MCF 10A (cell line): Measurements from ENCODE around the gene DUOXA2. TPM values are rescaled to one million over a fixed set of nuclear protein-coding genes. Genes with fewer than 3 reads are reported as not detected.

ENCODE experiments used
- BruUV-seq: library from RNA; stranded (reverse); fragments of 400-500 nt; replicated peaks from 2 replicates; lab custom pipeline; 2021; lab: Mats Ljungman, UMichigan
- CTCF ChIA-PET: fragments of 300-600 bp; sonication (Branson Sonifier 250); formaldehyde crosslinking; extraction: SDS; loops from one replicate; lab custom pipeline; 2021; ENCODE audit warnings: antibody characterized with exemption, inconsistent platforms; lab: Yijun Ruan, JAX
- POLR2A ChIA-PET: fragments of 300-600, 350-650 bp; sonication (Branson Sonifier 250); formaldehyde crosslinking; extraction: SDS; loops from one replicate; lab custom pipeline; 2020; ENCODE audit warnings: antibody characterized with exemption, inconsistent platforms; lab: Yijun Ruan, JAX
- DNase-seq: peaks from one replicate; pipeline ENCODE4 v3.0.0-alpha.2; 2018; ENCODE audit not compliant: unreplicated experiment
- H3K27ac Mint-ChIP-seq: one replicate; pipeline ENCODE4 v1.8.0; 2022; ENCODE audit warnings: mild to moderate bottlenecking, low read depth, mixed read lengths; ENCODE audit not compliant: unreplicated experiment
- H3K27me3 Mint-ChIP-seq: one replicate; pipeline ENCODE4 v1.8.0; 2022; ENCODE audit warnings: mixed read lengths; ENCODE audit not compliant: insufficient read depth, unreplicated experiment
- H3K36me3 Mint-ChIP-seq: one replicate; pipeline ENCODE4 v1.8.0; 2022; ENCODE audit warnings: mild to moderate bottlenecking, moderate library complexity, mixed read lengths; ENCODE audit not compliant: insufficient read depth, unreplicated experiment
- H3K4me1 Mint-ChIP-seq: one replicate; pipeline ENCODE4 v1.8.0; 2022; ENCODE audit warnings: mixed read lengths; ENCODE audit not compliant: insufficient read depth, unreplicated experiment
- H3K4me3 Mint-ChIP-seq: one replicate; pipeline ENCODE4 v1.8.0; 2022; ENCODE audit warnings: mild to moderate bottlenecking, moderate library complexity, mixed read lengths; ENCODE audit not compliant: unreplicated experiment
- H3K9me3 Mint-ChIP-seq: one replicate; pipeline ENCODE4 v1.8.0; 2022; ENCODE audit warnings: mixed read lengths; ENCODE audit not compliant: unreplicated experiment
- intact Hi-C: fragments of 100-400 bp; cut with micrococcal nuclease; formaldehyde crosslinking; loops from 2 replicates; pipeline ENCODE4 v1.14.1; 2022
- total RNA-seq: library from RNA; stranded (reverse); gene quantifications from 2 replicates; pipeline ENCODE4 v1.2.3, GENCODE V29; 2022
- TF ChIP-seq, protein P1 (sequence below): fragments of 200-600 bp; IDR thresholded peaks from one replicate; pipeline ENCODE4 v1.8.0; 2022; ENCODE audit warnings: antibody characterized with exemption, mild to moderate bottlenecking; ENCODE audit not compliant: unreplicated experiment

DUOXA2 gene
- total RNA-seq, 1 experiment from 2014 or later = not detected

GRCh38 chr15:45114751-45115085 lies 592 bp downstream of the DUOXA2 start:
- intact Hi-C loops = loop anchor here (5.0 kb wide), 1 partner anchor 147 kb away; no protein-coding TSS in a partner anchor
- H3K27ac Mint-ChIP-seq = no peak overlapping the region
- no peaks in the 10 kb centered on the region for H3K36me3 Mint-ChIP-seq
- TF ChIP-seq, protein P1, sequence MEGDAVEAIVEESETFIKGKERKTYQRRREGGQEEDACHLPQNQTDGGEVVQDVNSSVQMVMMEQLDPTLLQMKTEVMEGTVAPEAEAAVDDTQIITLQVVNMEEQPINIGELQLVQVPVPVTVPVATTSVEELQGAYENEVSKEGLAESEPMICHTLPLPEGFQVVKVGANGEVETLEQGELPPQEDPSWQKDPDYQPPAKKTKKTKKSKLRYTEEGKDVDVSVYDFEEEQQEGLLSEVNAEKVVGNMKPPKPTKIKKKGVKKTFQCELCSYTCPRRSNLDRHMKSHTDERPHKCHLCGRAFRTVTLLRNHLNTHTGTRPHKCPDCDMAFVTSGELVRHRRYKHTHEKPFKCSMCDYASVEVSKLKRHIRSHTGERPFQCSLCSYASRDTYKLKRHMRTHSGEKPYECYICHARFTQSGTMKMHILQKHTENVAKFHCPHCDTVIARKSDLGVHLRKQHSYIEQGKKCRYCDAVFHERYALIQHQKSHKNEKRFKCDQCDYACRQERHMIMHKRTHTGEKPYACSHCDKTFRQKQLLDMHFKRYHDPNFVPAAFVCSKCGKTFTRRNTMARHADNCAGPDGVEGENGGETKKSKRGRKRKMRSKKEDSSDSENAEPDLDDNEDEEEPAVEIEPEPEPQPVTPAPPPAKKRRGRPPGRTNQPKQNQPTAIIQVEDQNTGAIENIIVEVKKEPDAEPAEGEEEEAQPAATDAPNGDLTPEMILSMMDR = no peak
- POLR2A ChIA-PET = no interaction called here
- H3K4me1 Mint-ChIP-seq = peaks cover 6% of the 10 kb centered on the region
- CTCF ChIA-PET = interaction anchor here (1.2 kb wide), 1 partner anchor 12 kb away, joined by 5 read pairs; no protein-coding TSS in a partner anchor
- H3K9me3 Mint-ChIP-seq = no peaks in the 10 kb centered on the region
- H3K27me3 Mint-ChIP-seq = peaks cover 43% of the 10 kb centered on the region
- no peak overlapping the region for H3K4me3 Mint-ChIP-seq
- no TSS peak for BruUV-seq
- DNase-seq = no peak

- ChIA-PET POLR2A (no interaction called here), CTCF (interaction anchor here (1.1 to 1.2 kb wide), 2 partner anchors 9 to 11 kb away, joined by 4 to 5 read pairs; no protein-coding TSS in a partner anchor)
- no TSS peak for BruUV-seq
- Mint-ChIP-seq H3K9me3 (no peaks in the 10 kb centered on the region), H3K4me3 (no peak overlapping the region), H3K27ac (no peak overlapping the region), H3K4me1 (peaks cover 6% of the 10 kb centered on the region), H3K36me3 (no peaks in the 10 kb centered on the region), H3K27me3 (peaks cover 43% of the 10 kb centered on the region)
- DNase-seq = no peak
- intact Hi-C loops = loop anchor here (5.0 kb wide), 1 partner anchor 148 kb away; no protein-coding TSS in a partner anchor
- TF ChIP-seq, protein P1 = no peak
Observed at GRCh38 chr15:45115312-45115820, 1.2 kb downstream of the DUOXA2 start.

GRCh38 chr15:45116006-45116481 lies 1.9 kb downstream of the DUOXA2 start:
- POLR2A ChIA-PET = no interaction called here
- CTCF ChIA-PET = interaction anchor here (0.6 to 1.1 kb wide), 5 partner anchors 10 to 471 kb away, joined by 3 to 4 read pairs (median 3); no protein-coding TSS in a partner anchor
- DNase-seq = no peak
- H3K36me3 Mint-ChIP-seq = no peaks in the 10 kb centered on the region
- no peak overlapping the region for H3K27ac Mint-ChIP-seq
- H3K27me3 Mint-ChIP-seq = peaks cover 43% of the 10 kb centered on the region
- intact Hi-C loops = loop anchor here (5.0 kb wide), 1 partner anchor 149 kb away; no protein-coding TSS in a partner anchor
- H3K4me3 Mint-ChIP-seq = no peak overlapping the region
- H3K4me1 Mint-ChIP-seq = peaks cover 6% of the 10 kb centered on the region
- no peaks in the 10 kb centered on the region for H3K9me3 Mint-ChIP-seq
- BruUV-seq = no TSS peak
- TF ChIP-seq, protein P1 = no peak

DNA sequence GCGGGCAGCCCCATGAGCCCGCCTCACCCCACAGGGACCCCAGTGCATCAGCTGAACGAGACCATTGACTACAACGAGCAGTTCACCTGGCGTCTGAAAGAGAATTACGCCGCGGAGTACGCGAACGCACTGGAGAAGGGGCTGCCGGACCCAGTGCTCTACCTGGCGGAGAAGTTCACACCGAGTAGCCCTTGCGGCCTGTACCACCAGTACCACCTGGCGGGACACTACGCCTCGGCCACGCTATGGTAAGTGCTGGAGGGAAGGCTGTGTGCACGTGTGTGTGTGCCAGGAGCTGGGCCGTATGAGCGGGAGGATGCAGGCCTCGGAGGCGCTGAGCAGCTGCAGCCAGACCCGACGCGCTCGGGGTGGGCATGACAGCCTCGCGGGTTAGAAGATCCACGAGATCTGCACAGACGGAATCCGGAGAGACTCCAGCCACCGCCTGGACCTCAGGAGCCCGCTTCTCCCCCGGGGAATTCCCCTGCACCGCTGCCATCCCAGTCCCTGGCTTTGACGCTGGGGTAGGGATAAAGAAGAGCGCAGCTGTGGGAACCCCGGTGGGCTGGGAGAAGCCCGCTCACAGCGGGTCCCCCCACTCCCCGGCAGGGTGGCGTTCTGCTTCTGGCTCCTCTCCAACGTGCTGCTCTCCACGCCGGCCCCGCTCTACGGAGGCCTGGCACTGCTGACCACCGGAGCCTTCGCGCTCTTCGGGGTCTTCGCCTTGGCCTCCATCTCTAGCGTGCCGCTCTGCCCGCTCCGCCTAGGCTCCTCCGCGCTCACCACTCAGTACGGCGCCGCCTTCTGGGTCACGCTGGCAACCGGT lies 2.6 kb downstream of the DUOXA2 start:
- intact Hi-C loops = loop anchor here (5.0 kb wide), 1 partner anchor 149 kb away; no protein-coding TSS in a partner anchor
- CTCF ChIA-PET = interaction anchor here (0.6 to 1.1 kb wide), 6 partner anchors 10 to 470 kb away, joined by 3 to 4 read pairs (median 3); no protein-coding TSS in a partner anchor

More for the DNA sequence above, 2.6 kb downstream of the DUOXA2 start:
- BruUV-seq = no TSS peak
- H3K9me3 Mint-ChIP-seq = no peaks in the 10 kb centered on the region
- POLR2A ChIA-PET = no interaction called here
- H3K27me3 Mint-ChIP-seq = peaks cover 42% of the 10 kb centered on the region
- no peaks in the 10 kb centered on the region for H3K36me3 Mint-ChIP-seq
- H3K27ac Mint-ChIP-seq = no peak overlapping the region
- H3K4me1 Mint-ChIP-seq = peaks cover 8% of the 10 kb centered on the region
- TF ChIP-seq, protein P1 = no peak
- no peak for DNase-seq
- H3K4me3 Mint-ChIP-seq = no peak overlapping the region
